GM12874 (cell line): ENCODE measurements around the gene KLHL29.

Source experiments
- TF ChIP-seq, protein P1 (sequence below): IDR thresholded peaks from 2 replicates; pipeline ENCODE4 v1.5.1; 2011; ENCODE audit warnings: low read depth, mild to moderate bottlenecking, control low read depth, low read length, moderate library complexity; ENCODE audit not compliant: insufficient read depth

KLHL29 gene

DNA sequence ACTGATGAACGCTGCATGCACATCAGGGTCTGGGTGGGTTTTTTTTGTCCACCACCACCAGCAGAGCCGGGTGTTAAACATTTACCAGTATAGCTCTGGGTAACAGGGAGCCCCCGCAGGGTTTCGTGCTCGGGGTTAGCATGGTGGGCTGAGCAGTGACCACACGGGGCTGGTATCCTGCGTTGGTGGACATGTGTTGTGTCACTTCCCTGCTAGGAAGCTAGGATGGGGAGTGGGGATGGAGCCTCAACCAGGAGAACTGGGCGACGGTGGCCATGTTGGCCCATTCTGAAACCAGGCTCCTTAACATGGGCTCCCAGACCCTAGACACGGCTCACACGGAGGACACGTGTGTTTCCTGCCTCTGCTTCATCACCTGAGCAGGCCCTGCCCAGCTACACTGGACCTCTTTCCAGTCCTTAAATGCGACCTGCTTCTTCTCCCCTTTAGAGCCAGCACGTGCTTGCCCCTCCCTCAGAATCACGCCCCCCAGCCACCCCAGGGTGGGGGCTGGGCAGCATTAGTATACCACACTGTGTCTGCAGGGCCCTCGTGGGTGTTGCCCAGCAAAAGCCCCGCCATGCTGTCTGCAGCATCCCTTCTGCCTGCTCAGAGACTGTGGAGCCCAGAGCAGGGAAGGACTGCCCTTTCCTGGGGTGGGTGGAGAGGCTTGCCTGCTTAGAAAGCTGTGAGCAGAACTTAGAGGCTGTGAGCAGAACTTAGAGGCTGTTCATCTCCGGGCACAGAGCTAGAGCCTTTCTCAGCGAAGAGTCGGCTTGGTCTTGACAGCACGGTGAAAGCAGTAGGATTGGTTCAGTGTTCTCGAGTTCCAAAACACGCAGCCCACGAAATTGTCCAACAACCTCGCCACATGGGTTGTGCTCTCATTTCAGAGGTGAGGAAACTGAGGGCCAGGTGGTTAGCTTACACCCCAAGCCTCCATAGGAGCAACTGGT, 142.1 kb downstream of the KLHL29 start:
- TF ChIP-seq, protein P1, sequence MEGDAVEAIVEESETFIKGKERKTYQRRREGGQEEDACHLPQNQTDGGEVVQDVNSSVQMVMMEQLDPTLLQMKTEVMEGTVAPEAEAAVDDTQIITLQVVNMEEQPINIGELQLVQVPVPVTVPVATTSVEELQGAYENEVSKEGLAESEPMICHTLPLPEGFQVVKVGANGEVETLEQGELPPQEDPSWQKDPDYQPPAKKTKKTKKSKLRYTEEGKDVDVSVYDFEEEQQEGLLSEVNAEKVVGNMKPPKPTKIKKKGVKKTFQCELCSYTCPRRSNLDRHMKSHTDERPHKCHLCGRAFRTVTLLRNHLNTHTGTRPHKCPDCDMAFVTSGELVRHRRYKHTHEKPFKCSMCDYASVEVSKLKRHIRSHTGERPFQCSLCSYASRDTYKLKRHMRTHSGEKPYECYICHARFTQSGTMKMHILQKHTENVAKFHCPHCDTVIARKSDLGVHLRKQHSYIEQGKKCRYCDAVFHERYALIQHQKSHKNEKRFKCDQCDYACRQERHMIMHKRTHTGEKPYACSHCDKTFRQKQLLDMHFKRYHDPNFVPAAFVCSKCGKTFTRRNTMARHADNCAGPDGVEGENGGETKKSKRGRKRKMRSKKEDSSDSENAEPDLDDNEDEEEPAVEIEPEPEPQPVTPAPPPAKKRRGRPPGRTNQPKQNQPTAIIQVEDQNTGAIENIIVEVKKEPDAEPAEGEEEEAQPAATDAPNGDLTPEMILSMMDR = no peak

DNA sequence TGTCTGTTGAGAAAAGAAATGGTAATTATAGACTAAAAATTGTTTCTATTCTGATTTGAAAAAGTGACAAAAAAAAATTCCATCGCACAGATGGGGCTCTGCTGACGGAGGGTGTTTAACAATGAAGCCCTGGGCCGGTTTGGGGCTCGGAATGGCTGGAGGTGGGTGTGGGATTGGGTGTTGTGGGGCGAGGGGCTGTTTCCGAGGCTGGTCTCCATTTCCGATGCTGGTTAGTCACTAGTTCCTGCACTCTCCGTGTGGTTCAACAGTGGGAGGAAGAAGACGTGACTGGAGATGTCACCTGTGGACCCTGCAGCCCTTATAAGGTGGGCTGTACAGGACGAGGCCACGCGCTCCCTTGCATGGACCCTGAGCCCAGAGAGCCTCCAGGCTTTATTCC, 143.2 kb downstream of the KLHL29 start:
- TF ChIP-seq, protein P1 = no peak

- TF ChIP-seq, protein P1 = no peak
Observed at GRCh38 chr2:23528690-23529089, 143.7 kb downstream of the KLHL29 start.

DNA sequence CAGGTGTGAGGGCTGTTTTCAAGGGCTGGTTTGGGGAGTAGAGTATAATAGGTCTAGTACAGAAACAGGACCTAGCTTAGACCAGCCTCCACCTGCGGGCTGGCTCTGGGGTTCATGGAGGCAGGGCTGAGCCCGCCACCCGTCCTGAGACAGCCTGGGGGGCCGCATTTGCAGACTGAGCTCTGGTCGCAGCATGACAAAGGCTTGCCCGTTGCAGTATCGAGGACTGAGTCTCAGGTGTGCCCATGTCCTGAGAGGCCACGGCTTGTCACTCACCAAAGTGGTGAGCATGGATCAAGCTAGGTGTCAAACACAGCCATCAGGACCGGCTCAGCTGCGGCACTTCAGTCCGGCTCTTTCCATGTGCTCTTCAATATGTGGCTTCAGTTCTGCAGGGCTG, 144.7 kb downstream of the KLHL29 start:
- TF ChIP-seq, protein P1 = no peak

DNA sequence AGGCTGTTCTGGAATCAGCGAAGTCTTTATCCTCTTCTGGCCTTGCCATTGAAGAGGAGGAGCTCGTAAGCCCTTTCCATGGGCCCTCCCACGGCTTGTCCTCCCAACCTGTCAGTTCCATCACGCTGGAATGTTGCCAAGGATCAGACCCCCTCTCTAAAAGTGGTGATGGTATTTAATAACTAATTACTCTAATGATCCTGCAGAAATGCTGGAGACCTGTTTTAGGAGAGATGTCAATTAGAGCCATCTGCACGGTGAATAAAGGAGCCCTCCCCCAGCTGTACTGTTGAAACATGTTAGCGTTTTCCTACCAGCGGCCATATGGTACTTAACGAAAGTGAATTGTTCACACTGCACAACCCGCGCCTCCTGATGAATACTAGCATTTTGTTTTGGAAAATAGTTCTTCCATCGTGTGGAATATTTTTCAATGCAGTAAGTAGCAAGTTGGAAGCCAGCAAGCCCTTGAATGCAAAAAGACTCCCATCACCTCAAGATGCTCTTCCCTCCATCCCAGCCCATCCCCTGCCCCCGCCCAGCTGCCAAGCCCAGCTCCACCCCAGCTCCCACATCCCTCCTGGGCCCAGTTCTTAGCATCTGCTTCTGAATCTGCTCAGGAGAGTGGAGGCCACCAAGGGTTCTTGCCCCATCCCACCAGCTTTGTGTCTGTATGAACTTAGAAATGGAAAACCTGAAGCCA, 145.4 kb downstream of the KLHL29 start:
- TF ChIP-seq, protein P1 = no peak

DNA sequence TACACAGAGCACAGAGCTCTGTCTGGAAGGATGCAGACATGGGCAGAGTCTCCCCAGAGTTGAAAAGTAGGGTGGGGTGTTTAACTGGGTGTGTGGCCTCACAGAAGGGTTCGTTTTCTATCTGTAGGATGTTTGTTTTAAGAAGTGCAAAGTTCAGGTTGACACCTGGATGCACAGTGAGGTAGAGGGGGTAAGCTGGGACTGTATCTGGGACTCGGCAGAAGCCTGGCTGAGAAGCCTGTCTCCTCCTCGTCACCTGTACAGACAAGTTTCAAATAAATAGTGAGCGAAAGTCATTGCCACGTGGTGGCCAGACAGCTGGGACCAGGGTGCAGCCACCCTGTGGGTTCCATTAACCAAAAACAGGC, 145.9 kb downstream of the KLHL29 start:
- TF ChIP-seq, protein P1 = no peak

- TF ChIP-seq, protein P1 = no peak
Observed at GRCh38 chr2:23531280-23531679, 146.3 kb downstream of the KLHL29 start.
